Thoracic aorta (tissue), 2 donors: ENCODE measurements around the gene PCDH15. TPM values are rescaled to one million over a fixed set of nuclear protein-coding genes. Genes with fewer than 3 reads are reported as not detected.

Experiments
- ATAC-seq: fragments of 150-250 bp; one replicate; pipeline ENCODE4 v1.8.0; 2017; ENCODE audit warnings: low read depth; ENCODE audit not compliant: insufficient number of reproducible peaks, low FRiP score
- DNase-seq: peaks from one replicate; pipeline ENCODE4 v3.0.0-alpha.2; 2020; ENCODE audit warnings: low spot score
- H3K27ac ChIP-seq, 2 donors: fragments of 200-600 bp; sonication (generic); 1 replicate in 1 of 2; 2 replicates in 1 of 2; pipeline ENCODE4 v1.5.1; 2016; ENCODE audit warnings: mild to moderate bottlenecking in 2 of 2, moderate library complexity in 2 of 2
- H3K27me3 ChIP-seq: fragments of 200-600 bp; sonication (generic); replicated peaks from 2 replicates; pipeline ENCODE4 v1.6.0; 2016; ENCODE audit warnings: mild to moderate bottlenecking; ENCODE audit not compliant: insufficient read depth
- H3K36me3 ChIP-seq: fragments of 200-600 bp; sonication (generic); one replicate; pipeline ENCODE4 v1.5.1; 2016
- H3K4me1 ChIP-seq, 2 donors: fragments of 200-600 bp; sonication (generic); 1 replicate in 1 of 2; 2 replicates in 1 of 2; pipeline versions ENCODE4 v1.5.1 to v1.6.0; 2016; ENCODE audit warnings: low read depth in 2 of 2, mild to moderate bottlenecking in 1 of 2; ENCODE audit not compliant: control insufficient read depth in 1 of 2
- H3K4me3 ChIP-seq: fragments of 200-600 bp; sonication (generic); 2 replicates; pipeline ENCODE4 v1.5.1; 2016; ENCODE audit warnings: mild to moderate bottlenecking
- H3K9me3 ChIP-seq: fragments of 200-600 bp; sonication (generic); 2 replicates; pipeline ENCODE4 v1.5.1; 2016
- total RNA-seq, 2 donors: library from RNA; depleted of rRNA; stranded (reverse); fragments of >200 nt; gene quantifications; one replicate each; pipeline versions ENCODE4 v1.1.0 to v1.2.3, GENCODE V29; 2016
- TF ChIP-seq, protein P1 (sequence below): fragments of 200-600 bp; sonication (generic); IDR thresholded peaks from one replicate; pipeline ENCODE4 v1.5.1; 2019; ENCODE audit warnings: antibody characterized with exemption

The PCDH15 gene
- total RNA-seq, 2 donors from 2014 or later, result 0.49 to 0.95 TPM

GRCh38 chr10:54011117-54011516 is 789.9 kb downstream of the PCDH15 start:
- no peak for ATAC-seq
- no peaks in the 10 kb centered on the region for H3K36me3 ChIP-seq

DNA sequence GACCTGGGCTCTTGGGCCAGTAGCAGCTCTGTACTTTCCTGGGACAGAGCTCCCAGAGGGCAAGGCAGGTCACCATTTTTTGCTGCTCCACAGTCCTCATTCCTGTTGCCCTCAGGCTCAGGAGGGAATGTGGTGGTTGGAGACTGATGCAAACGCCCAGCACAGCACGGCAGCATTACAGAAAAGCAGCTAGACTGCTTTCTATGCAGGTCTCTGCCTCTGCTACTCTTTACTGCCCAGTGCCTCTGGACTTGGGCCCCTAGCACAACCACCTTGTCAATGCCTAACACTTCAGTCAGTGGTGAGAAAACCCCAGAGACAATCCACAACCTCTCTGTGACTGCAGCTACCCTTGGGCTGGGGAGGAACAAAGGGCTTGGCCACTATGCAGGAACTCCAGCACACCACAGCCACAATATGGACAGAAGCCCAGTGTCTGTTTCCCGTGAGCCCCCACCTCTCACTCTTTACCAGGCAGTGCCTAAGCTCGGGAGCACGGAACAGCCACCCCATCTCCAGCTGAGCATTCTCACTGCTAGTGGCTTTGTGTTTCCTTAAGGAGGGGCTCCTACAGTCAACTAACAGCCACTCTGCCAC is 790.6 kb downstream of the PCDH15 start:
- Histone ChIP-seq H3K9me3 (no peaks in the 10 kb centered on the region), H3K4me1 (no peaks in the 10 kb centered on the region), H3K4me3 (no peak overlapping the region), H3K27ac (no peak overlapping the region), H3K27me3 (no peaks in the 10 kb centered on the region), H3K36me3 (no peaks in the 10 kb centered on the region)
- no peak for DNase-seq
- TF ChIP-seq, protein P1, sequence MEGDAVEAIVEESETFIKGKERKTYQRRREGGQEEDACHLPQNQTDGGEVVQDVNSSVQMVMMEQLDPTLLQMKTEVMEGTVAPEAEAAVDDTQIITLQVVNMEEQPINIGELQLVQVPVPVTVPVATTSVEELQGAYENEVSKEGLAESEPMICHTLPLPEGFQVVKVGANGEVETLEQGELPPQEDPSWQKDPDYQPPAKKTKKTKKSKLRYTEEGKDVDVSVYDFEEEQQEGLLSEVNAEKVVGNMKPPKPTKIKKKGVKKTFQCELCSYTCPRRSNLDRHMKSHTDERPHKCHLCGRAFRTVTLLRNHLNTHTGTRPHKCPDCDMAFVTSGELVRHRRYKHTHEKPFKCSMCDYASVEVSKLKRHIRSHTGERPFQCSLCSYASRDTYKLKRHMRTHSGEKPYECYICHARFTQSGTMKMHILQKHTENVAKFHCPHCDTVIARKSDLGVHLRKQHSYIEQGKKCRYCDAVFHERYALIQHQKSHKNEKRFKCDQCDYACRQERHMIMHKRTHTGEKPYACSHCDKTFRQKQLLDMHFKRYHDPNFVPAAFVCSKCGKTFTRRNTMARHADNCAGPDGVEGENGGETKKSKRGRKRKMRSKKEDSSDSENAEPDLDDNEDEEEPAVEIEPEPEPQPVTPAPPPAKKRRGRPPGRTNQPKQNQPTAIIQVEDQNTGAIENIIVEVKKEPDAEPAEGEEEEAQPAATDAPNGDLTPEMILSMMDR, result no peak
- ATAC-seq, result no peak

More at GRCh38 chr10:54011117-54011516, 789.9 kb downstream of the PCDH15 start:
- DNase-seq, result no peak
- no peak overlapping the region for H3K27ac ChIP-seq
- TF ChIP-seq, protein P1, result no peak
- no peaks in the 10 kb centered on the region for H3K9me3 ChIP-seq
- no peaks in the 10 kb centered on the region for H3K27me3 ChIP-seq
- H3K4me3 ChIP-seq, result no peak overlapping the region
- no peaks in the 10 kb centered on the region for H3K4me1 ChIP-seq

DNA sequence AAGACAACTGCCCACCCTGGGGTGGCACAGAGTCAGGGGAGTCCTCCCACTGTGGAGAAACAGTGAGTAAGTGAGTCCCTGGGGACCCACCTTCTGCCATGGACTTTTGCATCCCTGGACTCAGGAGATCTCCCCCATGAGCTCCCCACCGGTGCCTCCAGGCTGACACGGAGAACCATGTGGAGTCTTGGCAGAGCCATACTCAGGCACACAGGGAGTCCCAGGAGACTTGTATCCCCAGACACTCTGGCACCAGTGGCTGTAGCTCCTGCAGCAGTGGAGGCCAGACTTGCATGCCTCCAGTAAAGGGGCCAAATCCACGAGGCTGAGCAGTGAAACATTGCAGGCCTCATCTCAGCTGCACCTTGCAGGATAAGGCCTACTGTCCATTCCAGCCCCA is 791.4 kb downstream of the PCDH15 start:
- H3K27ac ChIP-seq, result no peak overlapping the region
- H3K27me3 ChIP-seq, result no peaks in the 10 kb centered on the region
- H3K36me3 ChIP-seq, result no peaks in the 10 kb centered on the region
- no peak for ATAC-seq
- H3K9me3 ChIP-seq, result no peaks in the 10 kb centered on the region
- H3K4me3 ChIP-seq, result no peak overlapping the region
- TF ChIP-seq, protein P1, result no peak
- no peaks in the 10 kb centered on the region for H3K4me1 ChIP-seq
- no peak for DNase-seq

DNA sequence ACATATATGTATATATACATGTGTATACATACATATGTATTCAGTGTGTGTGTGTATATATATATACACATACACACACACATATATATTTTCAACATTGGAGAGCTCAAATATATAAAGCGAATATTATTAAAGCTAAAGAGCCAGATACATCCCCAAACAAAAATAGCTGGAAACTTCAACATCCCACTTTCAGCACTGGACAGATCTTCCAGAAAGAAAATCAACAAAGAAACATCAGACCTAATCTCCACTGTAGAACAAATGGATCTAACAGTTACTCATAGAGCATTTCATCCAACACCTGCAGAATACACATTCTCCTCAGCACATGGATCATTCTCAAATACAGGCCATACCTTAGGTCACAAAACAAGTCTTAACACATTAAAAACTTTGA is 799.0 kb downstream of the PCDH15 start:
- Histone ChIP-seq H3K9me3 (no peaks in the 10 kb centered on the region), H3K36me3 (no peaks in the 10 kb centered on the region), H3K4me3 (no peak overlapping the region), H3K27me3 (no peaks in the 10 kb centered on the region), H3K4me1 (no peaks in the 10 kb centered on the region), H3K27ac (no peak overlapping the region)
- no peak for DNase-seq
- no peak for ATAC-seq
- TF ChIP-seq, protein P1, result no peak

DNA sequence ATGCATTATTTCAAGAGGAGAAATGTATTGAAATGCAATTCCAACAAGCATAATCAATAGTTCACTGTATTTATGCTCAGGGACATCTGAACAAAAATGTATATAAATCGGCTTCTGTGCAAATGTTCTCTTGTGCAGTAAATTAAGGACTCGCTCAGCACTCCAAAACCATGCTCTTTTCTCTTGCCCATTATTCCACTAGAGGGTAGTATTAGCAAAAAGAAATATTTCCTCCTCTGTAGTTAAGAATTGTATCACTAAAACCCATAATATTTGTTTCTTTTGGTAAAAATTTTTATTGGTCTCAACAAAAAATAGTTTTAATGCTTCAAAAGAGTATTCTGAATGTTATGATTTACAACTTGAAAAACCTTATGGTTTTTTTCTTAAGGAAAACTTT is 803.1 kb downstream of the PCDH15 start:
- no peaks in the 10 kb centered on the region for H3K4me1 ChIP-seq
- no peaks in the 10 kb centered on the region for H3K27me3 ChIP-seq
- ATAC-seq, result no peak
- TF ChIP-seq, protein P1, result no peak
- no peaks in the 10 kb centered on the region for H3K36me3 ChIP-seq
- DNase-seq, result no peak
- H3K4me3 ChIP-seq, result no peak overlapping the region
- no peak overlapping the region for H3K27ac ChIP-seq
- no peaks in the 10 kb centered on the region for H3K9me3 ChIP-seq
